Liver (tissue), 9 donors: ENCODE data around the gene TRIM40. TPM values are rescaled to one million over a fixed set of nuclear protein-coding genes. Genes with fewer than 3 reads are reported as not detected.
A peak's percentile ranks its signal among the peaks of the same experiment; 100 is the strongest.

Experiments used
- DNase-seq: peaks from one replicate; pipeline ENCODE4 v3.0.0-alpha.2; 2017; ENCODE audit warnings: low spot score
- H3K27ac ChIP-seq, 2 donors: one replicate each; pipeline ENCODE4 v1.7.0; 2013; ENCODE audit warnings: inconsistent platforms in 2 of 2, low read length in 2 of 2, control low read depth in 1 of 2, low read depth in 1 of 2, mild to moderate bottlenecking in 1 of 2
- H3K27me3 ChIP-seq, 4 donors: one replicate each; pipeline versions ENCODE4 v1.6.1 to v1.7.0; 2013; ENCODE audit warnings: low read length in 3 of 4, inconsistent platforms in 1 of 4, mild to moderate bottlenecking in 1 of 4, moderate library complexity in 1 of 4; ENCODE audit not compliant: control insufficient read depth in 4 of 4, insufficient read depth in 4 of 4
- H3K36me3 ChIP-seq, 4 donors: one replicate each; pipeline versions ENCODE4 v1.6.1 to v1.7.0; 2013; ENCODE audit warnings: low read length in 3 of 4, mild to moderate bottlenecking in 3 of 4, low read depth in 1 of 4, moderate library complexity in 1 of 4; ENCODE audit not compliant: control insufficient read depth in 4 of 4, insufficient read depth in 3 of 4
- H3K4me1 ChIP-seq, 4 donors: one replicate each; pipeline versions ENCODE4 v1.6.1 to v1.7.0; 2013; ENCODE audit warnings: low read length in 3 of 4, mild to moderate bottlenecking in 3 of 4, moderate library complexity in 1 of 4; ENCODE audit not compliant: control insufficient read depth in 4 of 4, insufficient read depth in 4 of 4
- H3K4me3 ChIP-seq, 3 donors: one replicate each; pipeline versions ENCODE4 v1.6.1 to v1.7.0; 2013; ENCODE audit warnings: low read length in 3 of 3, control low read depth in 1 of 3, low read depth in 1 of 3, mild to moderate bottlenecking in 1 of 3
- H3K9ac ChIP-seq, 2 donors: one replicate each; pipeline ENCODE4 v1.7.0; 2013; ENCODE audit warnings: low read length in 2 of 2, mild to moderate bottlenecking in 2 of 2, moderate library complexity in 2 of 2, control low read depth in 1 of 2, low read depth in 1 of 2
- H3K9me3 ChIP-seq, 4 donors: one replicate each; pipeline versions ENCODE4 v1.6.1 to v1.7.0; 2013; ENCODE audit warnings: low read length in 3 of 4; ENCODE audit not compliant: control insufficient read depth in 4 of 4
- CTCF ChIP-seq: fragments of 150-350 bp; IDR thresholded peaks from 2 replicates; pipeline ENCODE4 v1.5.1; 2017; ENCODE audit warnings: improper control_type of control experiment, low read depth, low read length; ENCODE audit not compliant: missing input control
- FOXA2 ChIP-seq: IDR thresholded peaks from 2 replicates; pipeline ENCODE4 v1.6.1; 2016; ENCODE audit warnings: antibody characterized with exemption
- HNF4A ChIP-seq, 2 donors: conservative IDR thresholded peaks; 2 replicates each; pipeline ENCODE4 v1.6.1; 2016; ENCODE audit warnings: antibody characterized with exemption in 2 of 2, mild to moderate bottlenecking in 2 of 2
- RAD21 ChIP-seq, 2 donors: IDR thresholded peaks; 2 replicates each; pipeline ENCODE4 v1.6.1; 2016; ENCODE audit warnings: antibody characterized with exemption in 2 of 2, mild to moderate bottlenecking in 2 of 2
- RXRA ChIP-seq, 2 donors: IDR thresholded peaks; 2 replicates each; pipeline ENCODE4 v1.6.1; 2017 to 2018; ENCODE audit warnings: antibody characterized with exemption in 2 of 2, mild to moderate bottlenecking in 1 of 2
- WGBS: extraction: QIAGEN DNeasy Blood & Tissue Kit; methylation state at CpG from one replicate; pipeline ENCODE4 v1.1.7; 2013; 5-methylcytosine and 5-hydroxymethylcytosine counted together
- polyA plus RNA-seq, 2 donors: library from polyadenylated mRNA; stranded (reverse) in 1 of 2; unstranded in 1 of 2; fragments of 200-250 nt in 1 of 2; fragments of >200 nt in 1 of 2; fragmentation: Nextera tagmentation in 1 of 2; extraction: Ambion mirVana in 1 of 2; gene quantifications; one replicate each; pipeline versions ENCODE4 v1.2.1 to v1.2.3, GENCODE V29; 2013 to 2015
- total RNA-seq, 2 donors: library from RNA; depleted of rRNA; stranded (reverse); fragments of >200 nt; gene quantifications; one replicate each; pipeline ENCODE4 v1.2.3, GENCODE V29; 2014
- TF ChIP-seq, protein P1 (sequence below): IDR thresholded peaks from 2 replicates; pipeline ENCODE4 v1.6.1; 2016; ENCODE audit warnings: antibody characterized with exemption
- TF ChIP-seq, protein P2 (sequence below): IDR thresholded peaks from 2 replicates; pipeline ENCODE4 v1.6.1; 2016; ENCODE audit warnings: antibody characterized with exemption, mild to moderate bottlenecking
- donor health status: healthy.
- donor health status: healthy.
- donor health status: healthy.
- donor health status: healthy.
- donor health status: healthy.

Gene TRIM40
- total and polyA plus RNA-seq, 4 donors: 0.51 TPM; not detected in 3

- Histone ChIP-seq H3K9ac (peak overlapping the region in 1 of 2 donors; percentile 21), H3K4me1 (peaks cover 2 to 7% (median 4%) of the 10 kb centered on the region in 4 donors), H3K27ac (no peak overlapping the region), H3K27me3 (peaks cover 0 to 21% (median 1%) of the 10 kb centered on the region in 4 donors), H3K9me3 (no peaks in the 10 kb centered on the region), H3K4me3 (no peak overlapping the region), H3K36me3 (no peaks in the 10 kb centered on the region)
- DNase-seq: no peak
- TF ChIP-seq RXRA (IDR thresholded peaks at IDR 0.05) (peak in 1 of 2 donors; percentile 12), HNF4A (conservative IDR thresholded peaks at IDR 0.05) (peak; percentile 14 to 26), FOXA2 (no peak), RAD21 (IDR thresholded peaks at IDR 0.05) (peak; percentile 91 to 96), CTCF (peak; percentile 97)
- TF ChIP-seq, protein P1, sequence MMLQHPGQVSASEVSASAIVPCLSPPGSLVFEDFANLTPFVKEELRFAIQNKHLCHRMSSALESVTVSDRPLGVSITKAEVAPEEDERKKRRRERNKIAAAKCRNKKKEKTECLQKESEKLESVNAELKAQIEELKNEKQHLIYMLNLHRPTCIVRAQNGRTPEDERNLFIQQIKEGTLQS: no peak
- WGBS: 28% methylated on average over 16 of the region's 16 CpGs
Observed at GRCh38 chr6:30130887-30131862, 4.8 kb upstream of the TRIM40 start.

- H3K27ac ChIP-seq: no peak overlapping the region
- peaks cover 2 to 7% (median 4%) of the 10 kb centered on the region in 4 donors for H3K4me1 ChIP-seq
- no peak for TF ChIP-seq FOXA2
- no peak for TF ChIP-seq CTCF
- TF ChIP-seq, protein P1: no peak
- TF ChIP-seq, protein P2, sequence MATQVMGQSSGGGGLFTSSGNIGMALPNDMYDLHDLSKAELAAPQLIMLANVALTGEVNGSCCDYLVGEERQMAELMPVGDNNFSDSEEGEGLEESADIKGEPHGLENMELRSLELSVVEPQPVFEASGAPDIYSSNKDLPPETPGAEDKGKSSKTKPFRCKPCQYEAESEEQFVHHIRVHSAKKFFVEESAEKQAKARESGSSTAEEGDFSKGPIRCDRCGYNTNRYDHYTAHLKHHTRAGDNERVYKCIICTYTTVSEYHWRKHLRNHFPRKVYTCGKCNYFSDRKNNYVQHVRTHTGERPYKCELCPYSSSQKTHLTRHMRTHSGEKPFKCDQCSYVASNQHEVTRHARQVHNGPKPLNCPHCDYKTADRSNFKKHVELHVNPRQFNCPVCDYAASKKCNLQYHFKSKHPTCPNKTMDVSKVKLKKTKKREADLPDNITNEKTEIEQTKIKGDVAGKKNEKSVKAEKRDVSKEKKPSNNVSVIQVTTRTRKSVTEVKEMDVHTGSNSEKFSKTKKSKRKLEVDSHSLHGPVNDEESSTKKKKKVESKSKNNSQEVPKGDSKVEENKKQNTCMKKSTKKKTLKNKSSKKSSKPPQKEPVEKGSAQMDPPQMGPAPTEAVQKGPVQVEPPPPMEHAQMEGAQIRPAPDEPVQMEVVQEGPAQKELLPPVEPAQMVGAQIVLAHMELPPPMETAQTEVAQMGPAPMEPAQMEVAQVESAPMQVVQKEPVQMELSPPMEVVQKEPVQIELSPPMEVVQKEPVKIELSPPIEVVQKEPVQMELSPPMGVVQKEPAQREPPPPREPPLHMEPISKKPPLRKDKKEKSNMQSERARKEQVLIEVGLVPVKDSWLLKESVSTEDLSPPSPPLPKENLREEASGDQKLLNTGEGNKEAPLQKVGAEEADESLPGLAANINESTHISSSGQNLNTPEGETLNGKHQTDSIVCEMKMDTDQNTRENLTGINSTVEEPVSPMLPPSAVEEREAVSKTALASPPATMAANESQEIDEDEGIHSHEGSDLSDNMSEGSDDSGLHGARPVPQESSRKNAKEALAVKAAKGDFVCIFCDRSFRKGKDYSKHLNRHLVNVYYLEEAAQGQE: no peak
- H3K9ac ChIP-seq: no peak overlapping the region
- H3K27me3 ChIP-seq: peaks cover 0 to 21% (median 1%) of the 10 kb centered on the region in 4 donors
- WGBS: 74% methylated on average over 2 of the region's 2 CpGs
- H3K9me3 ChIP-seq: no peaks in the 10 kb centered on the region
- DNase-seq: no peak
- H3K36me3 ChIP-seq: no peaks in the 10 kb centered on the region
- H3K4me3 ChIP-seq: no peak overlapping the region
Observed at GRCh38 chr6:30131947-30132497, 3.9 kb upstream of the TRIM40 start.
